ENCODE data around the gene ADGRE3.
"Not testable (repeated sequence)": the region's sequence is repeated elsewhere in the genome, so short reads cannot be mapped to it uniquely, and the experiment has no call there.

DNA sequence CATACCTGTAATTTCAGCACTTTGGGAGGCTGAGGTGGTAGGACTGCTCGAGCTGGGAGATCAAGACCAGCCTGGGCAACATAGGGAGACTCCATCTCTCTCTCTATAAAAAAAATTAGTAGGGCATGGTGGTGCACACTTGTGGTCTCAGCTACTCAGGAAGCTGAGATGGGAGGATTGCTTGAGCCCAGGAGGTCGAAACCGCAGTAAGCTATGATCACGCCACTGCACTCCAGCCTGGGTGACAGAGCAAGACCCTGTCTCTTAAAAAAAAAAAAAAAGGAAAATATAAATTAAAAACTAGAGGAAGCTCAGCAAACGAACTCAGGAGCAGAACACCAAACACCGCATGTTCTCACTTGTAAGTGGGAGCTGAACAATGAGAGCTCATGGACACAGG is 50.2 kb downstream of the ADGRE3 start:
- TF ChIP-seq, protein P1, sequence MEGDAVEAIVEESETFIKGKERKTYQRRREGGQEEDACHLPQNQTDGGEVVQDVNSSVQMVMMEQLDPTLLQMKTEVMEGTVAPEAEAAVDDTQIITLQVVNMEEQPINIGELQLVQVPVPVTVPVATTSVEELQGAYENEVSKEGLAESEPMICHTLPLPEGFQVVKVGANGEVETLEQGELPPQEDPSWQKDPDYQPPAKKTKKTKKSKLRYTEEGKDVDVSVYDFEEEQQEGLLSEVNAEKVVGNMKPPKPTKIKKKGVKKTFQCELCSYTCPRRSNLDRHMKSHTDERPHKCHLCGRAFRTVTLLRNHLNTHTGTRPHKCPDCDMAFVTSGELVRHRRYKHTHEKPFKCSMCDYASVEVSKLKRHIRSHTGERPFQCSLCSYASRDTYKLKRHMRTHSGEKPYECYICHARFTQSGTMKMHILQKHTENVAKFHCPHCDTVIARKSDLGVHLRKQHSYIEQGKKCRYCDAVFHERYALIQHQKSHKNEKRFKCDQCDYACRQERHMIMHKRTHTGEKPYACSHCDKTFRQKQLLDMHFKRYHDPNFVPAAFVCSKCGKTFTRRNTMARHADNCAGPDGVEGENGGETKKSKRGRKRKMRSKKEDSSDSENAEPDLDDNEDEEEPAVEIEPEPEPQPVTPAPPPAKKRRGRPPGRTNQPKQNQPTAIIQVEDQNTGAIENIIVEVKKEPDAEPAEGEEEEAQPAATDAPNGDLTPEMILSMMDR (IDR thresholded peaks at IDR 0.05) = not testable (repeated sequence)
- TF ChIP-seq POLR2A, POLR2AphosphoS5 (IDR thresholded peaks at IDR 0.05): not testable (repeated sequence)

Measured in transverse colon (tissue), 4 donors.